Testis (tissue), 2 donors: ENCODE measurements around the gene GPC3.

Experiments
- POLR2A ChIP-seq: fragments of 450-650 bp; IDR thresholded peaks from one replicate; pipeline ENCODE4 v1.6.1; 2017; ENCODE audit warnings: antibody characterized with exemption, mild to moderate bottlenecking, moderate library complexity
- TF ChIP-seq, protein P1 (sequence below), 3 experiments: fragments of 450-650 bp in 2 of 3; fragments of 200-600 bp in 1 of 3; sonication (generic) in 1 of 3; IDR thresholded peaks; one replicate each; pipeline ENCODE4 v1.5.1; 2016 to 2019; ENCODE audit warnings: antibody characterized with exemption in 3 of 3, mild to moderate bottlenecking in 2 of 3, moderate library complexity in 1 of 3

DNA sequence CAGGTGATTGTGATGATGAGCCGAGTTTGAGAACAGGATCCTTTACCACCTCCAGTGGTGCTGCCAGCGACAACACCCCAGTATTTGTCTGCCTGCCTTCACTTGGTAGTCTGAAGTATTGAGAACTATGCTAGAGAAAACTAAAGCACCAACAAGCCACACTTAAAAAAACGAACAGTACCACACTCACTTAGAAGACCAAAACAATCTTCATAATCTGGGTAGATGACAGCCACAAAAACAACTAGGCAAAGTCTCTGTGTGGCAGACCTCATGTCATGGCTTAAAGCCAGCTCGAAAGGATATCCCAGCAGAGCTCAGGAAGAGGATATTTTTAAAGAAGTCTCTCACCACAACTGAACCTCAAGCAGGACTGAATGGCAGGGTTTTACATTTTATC lies 236.0 kb downstream of the GPC3 start:
- TF ChIP-seq, protein P1, sequence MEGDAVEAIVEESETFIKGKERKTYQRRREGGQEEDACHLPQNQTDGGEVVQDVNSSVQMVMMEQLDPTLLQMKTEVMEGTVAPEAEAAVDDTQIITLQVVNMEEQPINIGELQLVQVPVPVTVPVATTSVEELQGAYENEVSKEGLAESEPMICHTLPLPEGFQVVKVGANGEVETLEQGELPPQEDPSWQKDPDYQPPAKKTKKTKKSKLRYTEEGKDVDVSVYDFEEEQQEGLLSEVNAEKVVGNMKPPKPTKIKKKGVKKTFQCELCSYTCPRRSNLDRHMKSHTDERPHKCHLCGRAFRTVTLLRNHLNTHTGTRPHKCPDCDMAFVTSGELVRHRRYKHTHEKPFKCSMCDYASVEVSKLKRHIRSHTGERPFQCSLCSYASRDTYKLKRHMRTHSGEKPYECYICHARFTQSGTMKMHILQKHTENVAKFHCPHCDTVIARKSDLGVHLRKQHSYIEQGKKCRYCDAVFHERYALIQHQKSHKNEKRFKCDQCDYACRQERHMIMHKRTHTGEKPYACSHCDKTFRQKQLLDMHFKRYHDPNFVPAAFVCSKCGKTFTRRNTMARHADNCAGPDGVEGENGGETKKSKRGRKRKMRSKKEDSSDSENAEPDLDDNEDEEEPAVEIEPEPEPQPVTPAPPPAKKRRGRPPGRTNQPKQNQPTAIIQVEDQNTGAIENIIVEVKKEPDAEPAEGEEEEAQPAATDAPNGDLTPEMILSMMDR (IDR thresholded peaks at IDR 0.05): no peak
- TF ChIP-seq POLR2A: no peak
